HuH-7 (cell line): ENCODE measurements around the gene IMPACT.

ENCODE experiments used
- DNase-seq: peaks from one replicate; pipeline ENCODE4 v3.0.0; 2011; ENCODE audit warnings: low spot score

Gene IMPACT

GRCh38 chr18:24421831-24422230, 4.6 kb upstream of the IMPACT start:
- DNase-seq, result no peak

- DNase-seq, result no peak
These were observed 435 bp upstream of the IMPACT start for GRCh38 chr18:24426073-24426397.

GRCh38 chr18:24427484-24427883, 1.0 kb downstream of the IMPACT start:
- DNase-seq, result peak; percentile 7

- no peak for DNase-seq
These were observed 2.2 kb downstream of the IMPACT start for GRCh38 chr18:24428709-24429108.

GRCh38 chr18:24429188-24429587, 2.7 kb downstream of the IMPACT start:
- no peak for DNase-seq

- DNase-seq, result no peak
These were observed 6.1 kb downstream of the IMPACT start for GRCh38 chr18:24432618-24433017.

- DNase-seq, result no peak
These were observed 10.5 kb downstream of the IMPACT start for GRCh38 chr18:24436939-24437338.

GRCh38 chr18:24443870-24444269, 17.4 kb downstream of the IMPACT start:
- DNase-seq, result no peak

GRCh38 chr18:24446453-24446852, 20.0 kb downstream of the IMPACT start:
- DNase-seq, result no peak

- DNase-seq, result peak; percentile 4
These were observed 20.6 kb downstream of the IMPACT start for GRCh38 chr18:24446953-24447538.

- DNase-seq, result no peak
These were observed 21.5 kb downstream of the IMPACT start for GRCh38 chr18:24447961-24448360.

GRCh38 chr18:24456549-24456948, 30.1 kb downstream of the IMPACT start:
- no peak for DNase-seq

- DNase-seq, result no peak
These were observed 33.3 kb downstream of the IMPACT start for GRCh38 chr18:24459772-24460171.

- DNase-seq, result no peak
These were observed 33.9 kb downstream of the IMPACT start, which contains the start of gene HRH4 for GRCh38 chr18:24460388-24460787. TSS of gene HRH4 (plus strand) at chr18:24460637. CDS start at chr18:24460729, 92 bp downstream.

GRCh38 chr18:24461996-24462395, 35.5 kb downstream of the IMPACT start:
- DNase-seq, result no peak

GRCh38 chr18:24462838-24463775, 36.6 kb downstream of the IMPACT start:
- DNase-seq, result no peak

GRCh38 chr18:24465486-24465885, 39.0 kb downstream of the IMPACT start:
- DNase-seq, result no peak

- no peak for DNase-seq
These were observed 40.3 kb downstream of the IMPACT start for GRCh38 chr18:24466771-24467170.

- no peak for DNase-seq
These were observed 43.6 kb downstream of the IMPACT start for GRCh38 chr18:24470022-24470618.

- no peak for DNase-seq
These were observed 44.3 kb downstream of the IMPACT start for GRCh38 chr18:24470805-24471204.

GRCh38 chr18:24472591-24472990, 46.1 kb downstream of the IMPACT start:
- no peak for DNase-seq

- no peak for DNase-seq
These were observed 47.9 kb downstream of the IMPACT start for GRCh38 chr18:24474406-24474805.

- DNase-seq, result no peak
These were observed 49.6 kb downstream of the IMPACT start for GRCh38 chr18:24475926-24476589.
